DMS114 treated with DMSO at 0.1 percent for 48 hours (cell line): ENCODE measurements around the gene STAT3.
"Not testable (repeated sequence)": the region's sequence is repeated elsewhere in the genome, so short reads cannot be mapped to it uniquely, and the experiment has no call there.

Experiments
- DNase-seq: peaks from one replicate; lab custom pipeline; 2025; ENCODE audit not compliant: unreplicated experiment; lab: John Stamatoyannopoulos, UW

The STAT3 gene

GRCh38 chr17:42409523-42410318 lies 21.5 kb upstream of the STAT3 start:
- DNase-seq = no peak

- DNase-seq = no peak
Measured at GRCh38 chr17:42408061-42408460, 19.8 kb upstream of the STAT3 start.

DNA sequence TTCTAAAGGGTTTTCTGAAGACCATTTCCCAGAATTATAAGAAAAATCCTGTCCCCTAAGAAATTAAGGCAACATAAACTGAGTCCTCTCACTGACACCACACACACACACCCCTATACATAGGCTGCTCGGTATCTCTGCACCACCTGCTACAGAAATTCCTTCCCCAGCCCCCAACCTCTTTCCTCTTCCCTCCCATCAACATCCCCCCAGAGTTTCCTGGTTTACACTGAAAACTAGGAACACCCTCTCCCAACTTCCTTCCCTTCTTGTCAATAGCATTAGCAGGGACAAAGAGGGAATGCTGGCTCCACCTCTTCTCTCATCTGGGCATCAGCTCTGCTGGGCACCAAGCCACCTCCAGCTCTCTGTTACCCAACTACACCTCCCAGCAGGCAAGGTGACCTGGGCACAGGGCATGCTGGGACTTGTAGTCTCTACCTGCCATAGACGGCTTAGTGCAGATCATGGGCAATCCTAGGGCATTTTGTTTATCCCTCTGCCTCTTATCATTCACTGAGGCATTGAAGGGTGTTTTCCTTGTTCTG lies 19.1 kb upstream of the STAT3 start:
- no peak for DNase-seq

- DNase-seq = no peak
Measured at GRCh38 chr17:42406615-42407288, 18.5 kb upstream of the STAT3 start.

DNA sequence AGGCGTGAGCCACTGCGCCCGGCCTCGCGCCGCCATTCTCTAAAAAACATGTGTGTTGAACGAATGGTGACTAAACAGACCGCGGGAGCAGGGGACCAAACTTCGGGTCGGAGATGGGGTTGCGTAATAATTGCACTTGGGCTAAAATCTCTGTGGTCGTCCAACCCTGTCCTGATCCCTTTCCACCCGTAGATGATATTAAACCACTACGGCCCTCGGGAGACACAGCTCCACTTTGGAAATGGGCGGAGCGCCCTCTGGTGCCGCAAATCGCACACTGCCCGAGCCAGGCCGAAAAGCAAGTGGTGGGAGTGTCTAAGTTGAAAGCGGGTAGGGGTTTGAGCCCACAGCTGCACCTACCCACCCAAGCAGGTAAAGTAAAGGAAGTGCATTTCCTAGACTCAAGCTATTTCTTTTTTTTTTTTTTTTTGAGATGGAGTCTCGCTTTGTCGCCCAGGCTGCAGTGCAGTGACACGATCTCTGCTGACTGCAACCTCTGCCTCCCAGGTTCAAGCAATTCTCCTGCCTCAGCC lies 17.8 kb upstream of the STAT3 start:
- peak; percentile 34 for DNase-seq

- DNase-seq = no peak
Measured at GRCh38 chr17:42405076-42405475, 16.8 kb upstream of the STAT3 start.

DNA sequence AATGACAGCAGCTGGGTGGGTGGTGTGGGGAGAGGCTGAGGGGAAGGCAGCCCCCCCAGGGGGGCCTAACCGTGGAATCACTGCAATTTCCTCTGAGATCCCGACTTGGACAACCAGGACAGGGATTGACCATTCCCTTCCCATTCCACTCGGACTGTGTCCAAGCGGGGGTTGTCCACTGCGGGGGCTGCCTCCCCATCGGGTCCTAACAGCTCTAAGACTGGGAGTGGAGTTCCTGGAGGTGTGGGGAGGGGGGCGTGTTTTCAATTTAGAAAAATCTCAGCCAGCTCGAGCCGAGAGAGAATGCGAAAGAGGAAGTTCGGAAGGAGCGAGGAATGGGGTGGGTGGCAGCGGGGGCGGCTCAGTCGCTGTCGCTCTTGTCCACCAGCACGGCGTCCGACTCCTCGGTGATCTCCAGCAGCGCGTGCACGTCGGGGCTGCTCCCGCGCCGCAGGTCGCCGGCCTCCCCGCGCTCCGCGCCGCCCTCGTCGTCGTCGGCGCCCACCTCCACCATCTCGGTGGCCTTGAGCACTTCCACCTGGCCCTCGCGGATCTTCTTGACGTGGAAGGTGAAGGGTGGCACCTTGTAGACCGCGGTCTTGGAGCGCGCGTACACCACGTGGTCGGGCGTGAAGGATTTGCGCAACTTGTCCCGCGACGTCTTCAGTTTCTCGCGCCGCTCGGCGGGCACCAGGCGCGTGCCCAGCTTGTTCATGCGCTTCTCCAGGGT lies 16.2 kb upstream of the STAT3 start:
- no peak for DNase-seq

DNA sequence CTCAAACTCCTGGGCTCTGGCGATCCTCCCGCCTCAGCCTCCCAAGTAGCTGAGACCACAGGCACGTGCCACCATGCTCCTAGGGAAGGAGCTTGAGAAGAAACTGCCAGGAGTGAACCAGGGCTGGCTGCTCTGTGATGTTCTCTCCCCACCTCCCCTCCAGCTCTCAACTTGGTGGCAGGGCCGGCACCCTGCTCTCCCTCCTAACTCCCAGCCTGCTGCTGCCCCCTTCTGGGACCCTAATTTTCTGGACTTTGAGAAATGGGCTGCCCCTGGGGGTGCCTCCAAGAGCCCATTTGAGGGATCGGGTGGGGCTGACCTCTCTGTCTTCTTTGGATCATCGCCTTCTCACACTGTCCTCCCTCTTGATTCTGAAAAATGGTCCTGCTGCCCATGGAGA lies 14.9 kb upstream of the STAT3 start:
- no peak for DNase-seq

DNA sequence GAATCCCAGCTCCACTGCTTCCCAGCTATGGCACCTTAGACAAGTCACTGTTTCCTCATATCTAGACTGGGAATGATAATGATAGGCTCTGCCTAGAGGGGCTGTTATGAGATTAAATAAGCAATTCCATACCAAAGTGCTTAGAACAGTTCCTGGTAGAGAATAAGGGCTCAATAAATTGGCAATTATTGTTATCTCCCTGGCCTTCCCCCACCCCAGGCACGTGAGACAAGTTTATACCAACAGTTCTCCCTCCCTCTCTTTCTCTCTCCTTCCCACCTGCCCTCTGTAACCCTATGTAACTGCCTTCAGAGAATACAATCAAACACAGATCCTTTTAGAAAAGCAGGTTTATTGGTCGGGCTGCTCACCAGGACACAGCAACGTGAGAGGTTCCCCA lies 13.9 kb upstream of the STAT3 start:
- DNase-seq = no peak

DNA sequence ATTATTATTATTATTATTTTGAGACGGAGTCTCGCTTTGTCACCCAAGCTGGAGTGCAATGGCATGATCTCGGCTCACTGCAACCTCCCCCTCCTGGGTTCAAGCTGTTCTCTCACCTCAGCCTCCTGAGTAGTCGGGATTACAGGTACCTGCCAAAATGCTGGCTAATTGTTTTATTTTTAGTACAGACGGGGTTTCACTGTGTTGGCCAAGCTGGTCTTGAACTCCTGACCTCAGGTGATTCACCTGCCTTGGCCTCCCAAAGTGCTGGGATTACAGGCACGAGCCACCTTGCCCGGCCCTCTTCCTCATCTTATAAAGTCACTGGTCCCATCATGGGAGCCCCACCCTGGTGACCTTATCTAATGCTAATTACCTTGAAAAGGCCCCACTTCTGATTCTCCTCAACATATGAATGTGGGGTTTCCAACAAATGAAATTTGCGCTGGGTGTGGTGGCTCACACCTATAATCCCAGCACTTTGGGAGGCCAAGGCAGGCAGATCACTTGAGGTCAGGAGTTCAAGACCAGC lies 12.7 kb upstream of the STAT3 start:
- DNase-seq = not testable (repeated sequence)

DNA sequence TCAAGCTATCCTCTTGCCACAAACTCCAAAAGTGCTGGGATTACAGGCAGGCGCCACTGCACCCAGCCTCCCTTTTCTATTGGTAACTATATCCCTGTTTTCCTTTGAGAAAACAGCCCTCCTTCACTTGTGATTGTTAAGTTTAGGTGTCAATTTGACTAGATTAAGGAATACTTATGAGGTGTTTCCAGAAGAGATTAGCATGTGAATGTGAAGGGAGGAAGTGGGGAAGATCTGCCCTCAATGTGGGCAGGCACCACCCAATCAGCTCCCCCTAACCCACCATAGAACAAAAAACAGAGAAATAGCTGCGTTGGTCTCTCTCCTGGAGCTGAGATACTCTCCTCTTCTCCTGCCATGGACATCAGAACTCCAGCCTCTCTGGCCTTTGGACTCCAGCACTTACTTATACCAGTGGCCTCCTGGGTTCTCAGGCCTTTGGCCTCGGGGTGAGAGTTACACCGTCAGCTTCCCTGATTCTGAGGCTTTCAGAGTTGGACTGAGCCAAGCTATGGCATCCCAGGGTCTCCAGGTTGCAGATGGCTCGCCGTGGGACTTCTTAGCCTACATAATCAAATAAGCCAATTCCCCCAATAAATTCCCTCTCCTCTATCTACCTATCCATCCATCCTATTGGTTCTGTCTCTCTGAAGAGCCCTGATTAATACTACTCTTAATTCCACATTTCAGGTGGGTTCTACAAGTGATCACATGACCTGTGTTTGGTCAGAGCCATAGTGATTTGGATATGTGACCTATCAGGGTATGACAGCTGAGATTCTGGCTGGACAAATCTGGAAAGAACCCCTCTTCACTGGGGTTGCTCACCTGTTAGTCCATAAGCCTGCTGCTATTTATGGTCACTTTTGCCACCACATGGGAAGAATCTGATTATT lies 12.0 kb upstream of the STAT3 start:
- no peak for DNase-seq

DNA sequence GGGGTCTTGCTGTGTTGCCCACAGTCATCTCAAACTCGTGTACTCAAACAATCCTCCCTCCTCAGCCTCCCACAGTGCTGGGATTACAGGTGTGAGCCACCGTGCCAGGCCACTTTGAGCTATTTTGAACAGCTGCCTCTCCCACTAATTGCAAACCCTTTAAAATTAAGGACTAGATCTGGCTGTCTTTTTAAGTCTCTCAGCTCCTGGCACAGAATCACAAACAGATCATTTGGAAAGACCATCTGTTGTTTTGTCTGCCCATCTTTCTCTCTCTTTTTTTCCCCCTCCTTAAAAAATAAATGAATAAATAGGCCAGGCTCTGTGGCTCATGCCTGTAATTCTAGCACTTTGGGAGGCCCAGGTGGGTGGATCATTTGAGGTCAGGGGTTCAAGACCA lies 10.9 kb upstream of the STAT3 start:
- DNase-seq = no peak

- DNase-seq = not testable (repeated sequence)
Measured at GRCh38 chr17:42395601-42396000, 7.4 kb upstream of the STAT3 start.

DNA sequence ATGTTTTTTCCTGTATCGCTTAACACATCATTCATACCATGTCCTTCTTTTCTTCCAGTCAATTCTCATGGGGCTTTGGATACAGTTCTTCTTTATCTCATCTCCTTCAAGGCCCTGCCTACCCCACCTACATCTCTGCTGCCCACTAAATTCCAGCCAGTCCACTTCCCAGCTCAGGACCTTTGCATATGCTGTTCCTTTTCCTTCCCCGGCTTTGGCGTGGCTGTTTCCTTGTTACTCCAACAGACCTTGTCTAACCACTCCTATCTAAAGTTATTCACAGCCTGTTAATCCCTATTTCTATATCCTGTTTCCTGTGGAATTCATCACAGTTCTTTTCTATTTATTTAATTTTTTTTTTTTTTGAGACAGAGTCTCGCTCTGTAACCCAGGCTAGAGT lies 6.6 kb upstream of the STAT3 start:
- DNase-seq = no peak

- no peak for DNase-seq
Measured at GRCh38 chr17:42392692-42393415, 4.6 kb upstream of the STAT3 start.

GRCh38 chr17:42391439-42391838 lies 3.2 kb upstream of the STAT3 start:
- DNase-seq = not testable (repeated sequence)

GRCh38 chr17:42389899-42390298 lies 1.7 kb upstream of the STAT3 start:
- DNase-seq = no peak

DNA sequence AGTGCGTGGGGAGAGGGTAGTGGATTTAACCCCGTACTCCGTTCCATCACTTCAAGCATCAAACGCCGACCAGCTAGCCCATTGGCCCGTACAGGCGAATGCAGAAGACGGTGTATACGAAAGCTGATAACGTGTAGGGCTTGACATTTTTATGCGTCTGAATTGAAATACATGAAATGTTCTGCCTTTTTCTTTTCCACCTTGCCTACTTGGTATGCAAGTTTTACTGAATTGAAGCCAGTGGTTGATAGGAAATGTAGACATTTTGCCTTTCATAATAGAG lies 834 bp upstream of the STAT3 start:
- peak; percentile 39 for DNase-seq

GRCh38 chr17:42387661-42388380 lies 421 bp downstream of the STAT3 start:
- no peak for DNase-seq
